Upper lobe of left lung (tissue), 6 donors: Measurements from ENCODE around the gene CDRT15. TPM values are rescaled to one million over a fixed set of nuclear protein-coding genes. Genes with fewer than 3 reads are reported as not detected.
A peak's percentile ranks its signal among the peaks of the same experiment; 100 is the strongest.
"Not testable (repeated sequence)": the region's sequence is repeated elsewhere in the genome, so short reads cannot be mapped to it uniquely, and the experiment has no call there.

Source experiments
- ATAC-seq, 2 donors: fragments of 200-7000 bp; cut with Tn5 transposase; one replicate each; pipeline ENCODE4 v1.9.1; 2022; ENCODE audit warnings: mild to moderate bottlenecking in 2 of 2, moderate library complexity in 2 of 2; ENCODE audit not compliant: low FRiP score in 2 of 2
- DNase-seq, 2 donors: peaks; one replicate each; pipeline ENCODE4 v3.0.0-alpha.2; 2019 to 2020
- H3K27ac ChIP-seq, 4 donors: fragments of 200-600 bp; sonication (generic); one replicate each; pipeline ENCODE4 v1.5.1; 2016 to 2019
- H3K27me3 ChIP-seq, 4 donors: fragments of 200-600 bp; sonication (generic); one replicate each; pipeline ENCODE4 v1.5.1; 2017 to 2019
- H3K36me3 ChIP-seq, 4 donors: fragments of 200-600 bp; sonication (generic); one replicate each; pipeline ENCODE4 v1.5.1; 2016 to 2019
- H3K4me1 ChIP-seq, 4 donors: fragments of 200-600 bp; sonication (generic); one replicate each; pipeline ENCODE4 v1.5.1; 2018 to 2019
- H3K4me3 ChIP-seq, 4 donors: fragments of 200-600 bp; sonication (generic); one replicate each; pipeline ENCODE4 v1.5.1; 2017 to 2019; ENCODE audit warnings: mild to moderate bottlenecking in 2 of 4, moderate library complexity in 1 of 4
- H3K9me3 ChIP-seq, 4 donors: fragments of 200-600 bp; sonication (generic); one replicate each; pipeline ENCODE4 v1.5.1; 2018 to 2019
- CTCF ChIP-seq, 6 experiments: fragments of 450-650 bp in 4 of 6; fragments of 200-600 bp in 2 of 6; sonication (generic) in 2 of 6; IDR thresholded peaks; one replicate each; pipeline ENCODE4 v1.5.1; 2016 to 2019; ENCODE audit warnings: antibody characterized with exemption in 6 of 6
- EP300 ChIP-seq, 4 donors: sonication (generic); formaldehyde crosslinking; IDR thresholded peaks; one replicate each; pipeline ENCODE4 v1.5.1; 2017; ENCODE audit warnings: antibody characterized with exemption in 4 of 4, control low read depth in 2 of 4
- POLR2A ChIP-seq, 4 donors: fragments of 450-650 bp; IDR thresholded peaks; one replicate each; pipeline ENCODE4 v1.5.1; 2016 to 2017; ENCODE audit warnings: antibody characterized with exemption in 4 of 4, mild to moderate bottlenecking in 2 of 4
- POLR2AphosphoS5 ChIP-seq, 2 donors: sonication (generic); formaldehyde crosslinking; IDR thresholded peaks; one replicate each; pipeline ENCODE4 v1.5.1; 2017; ENCODE audit warnings: antibody characterized with exemption in 2 of 2
- WGBS, 2 donors: methylation state at CpG; one replicate each; pipeline ENCODE4 v1.1.5; 2017 to 2018; 5-methylcytosine and 5-hydroxymethylcytosine counted together
- total RNA-seq, 6 donors: library from RNA; depleted of rRNA in 4 of 6; stranded (reverse); fragments of >200 nt in 4 of 6; gene quantifications; one replicate each; pipeline versions ENCODE4 v1.1.0 to v1.2.1, GENCODE V29; 2016 to 2021
- donor health status: DM: no; HTN: no; CAD: no; lungs with moderate emphysema.
- donor health status: DM: no; HTN: yes; CAD: no; lungs with severe emphysema.

Gene CDRT15
- total RNA-seq, 6 donors from 2014 or later = not detected

GRCh38 chr17:14269473-14269872 lies 32.8 kb upstream of the CDRT15 start:
- Histone ChIP-seq H3K4me1 (no peaks in the 10 kb centered on the region), H3K27me3 (no peaks in the 10 kb centered on the region), H3K9me3 (no peaks in the 10 kb centered on the region), H3K4me3 (no peak overlapping the region), H3K27ac (no peak overlapping the region), H3K36me3 (no peaks in the 10 kb centered on the region)
- WGBS, 2 donors = 77 to 85% methylated on average over 5 of the region's 5 CpGs
- no peak for TF ChIP-seq POLR2A (IDR thresholded peaks at IDR 0.05)
- no peak for TF ChIP-seq POLR2AphosphoS5 (IDR thresholded peaks at IDR 0.05)
- no peak for TF ChIP-seq CTCF (IDR thresholded peaks at IDR 0.05)
- DNase-seq (no peak), ATAC-seq (no peak)

GRCh38 chr17:14268264-14268663 lies 31.6 kb upstream of the CDRT15 start:
- Histone ChIP-seq H3K27me3 (no peaks in the 10 kb centered on the region), H3K4me3 (no peak overlapping the region), H3K4me1 (no peaks in the 10 kb centered on the region), H3K36me3 (no peaks in the 10 kb centered on the region), H3K9me3 (no peaks in the 10 kb centered on the region), H3K27ac (no peak overlapping the region)
- DNase-seq (no peak), ATAC-seq (no peak)
- TF ChIP-seq CTCF (IDR thresholded peaks at IDR 0.05) = no peak
- TF ChIP-seq POLR2AphosphoS5 (IDR thresholded peaks at IDR 0.05) = no peak
- no peak for TF ChIP-seq POLR2A (IDR thresholded peaks at IDR 0.05)
- 82 to 90% methylated on average over 2 of the region's 2 CpGs for WGBS, 2 donors

GRCh38 chr17:14261406-14261805 lies 24.7 kb upstream of the CDRT15 start:
- ATAC-seq (no peak), DNase-seq (no peak)
- WGBS, 2 donors = 92 to 95% methylated on average over 5 of the region's 5 CpGs
- no peaks in the 10 kb centered on the region for H3K9me3 ChIP-seq
- no peak overlapping the region for H3K27ac ChIP-seq
- TF ChIP-seq POLR2A (IDR thresholded peaks at IDR 0.05) (no peak), EP300 (IDR thresholded peaks at IDR 0.05) (no peak), POLR2AphosphoS5 (IDR thresholded peaks at IDR 0.05) (no peak), CTCF (IDR thresholded peaks at IDR 0.05) (no peak)
- no peak overlapping the region for H3K4me3 ChIP-seq
- no peaks in the 10 kb centered on the region for H3K27me3 ChIP-seq
- no peaks in the 10 kb centered on the region for H3K36me3 ChIP-seq
- H3K4me1 ChIP-seq = no peaks in the 10 kb centered on the region

GRCh38 chr17:14245629-14246028 lies 9.0 kb upstream of the CDRT15 start:
- Histone ChIP-seq H3K27ac (no peak overlapping the region), H3K4me3 (no peak overlapping the region), H3K9me3 (no peaks in the 10 kb centered on the region), H3K4me1 (no peaks in the 10 kb centered on the region), H3K36me3 (no peaks in the 10 kb centered on the region), H3K27me3 (no peaks in the 10 kb centered on the region)
- no peak for TF ChIP-seq EP300 (IDR thresholded peaks at IDR 0.05)
- DNase-seq (no peak), ATAC-seq (no peak)
- 88 to 91% methylated on average over 3 of the region's 3 CpGs for WGBS, 2 donors

GRCh38 chr17:14245002-14245401 lies 8.3 kb upstream of the CDRT15 start:
- Histone ChIP-seq H3K27me3 (no peaks in the 10 kb centered on the region), H3K36me3 (no peaks in the 10 kb centered on the region), H3K9me3 (no peaks in the 10 kb centered on the region), H3K27ac (no peak overlapping the region), H3K4me1 (no peaks in the 10 kb centered on the region), H3K4me3 (no peak overlapping the region)
- ATAC-seq = no peak
- 82 to 86% methylated on average over 1 of the region's 1 CpG for WGBS, 2 donors
- no peak for TF ChIP-seq CTCF (IDR thresholded peaks at IDR 0.05)
- TF ChIP-seq EP300 (IDR thresholded peaks at IDR 0.05) = no peak
- no peak for TF ChIP-seq POLR2A (IDR thresholded peaks at IDR 0.05)
- DNase-seq = no peak

- not testable (repeated sequence) for DNase-seq, H3K9me3 ChIP-seq, H3K27me3 ChIP-seq, H3K27ac ChIP-seq, H3K4me1 ChIP-seq, H3K4me3 ChIP-seq, H3K36me3 ChIP-seq, ATAC-seq
- 76 to 83% methylated on average over 4 of the region's 5 CpGs for WGBS, 2 donors
Measured at GRCh38 chr17:14239271-14239670, 2.6 kb upstream of the CDRT15 start.

- not testable (repeated sequence) for H3K36me3 ChIP-seq, H3K27me3 ChIP-seq, H3K9me3 ChIP-seq, H3K4me1 ChIP-seq, H3K4me3 ChIP-seq, H3K27ac ChIP-seq
- WGBS, 2 donors = 81 to 100% methylated on average over 1 to 7 of the region's 9 CpGs
- DNase-seq = peak in 1 of 2 donors; percentile 32
- peak in 1 of 2 donors; percentile 70 for ATAC-seq
Measured at GRCh38 chr17:14236032-14236431, 630 bp downstream of the CDRT15 start.

GRCh38 chr17:14235047-14235446 lies 1.6 kb downstream of the CDRT15 start:
- not testable (repeated sequence) for DNase-seq, H3K36me3 ChIP-seq, H3K27me3 ChIP-seq, H3K27ac ChIP-seq, ATAC-seq, H3K9me3 ChIP-seq, H3K4me3 ChIP-seq, H3K4me1 ChIP-seq
- WGBS, 2 donors = 63 to 92% methylated on average over 2 of the region's 2 CpGs

GRCh38 chr17:14231187-14231586 lies 5.5 kb downstream of the CDRT15 start:
- WGBS, 2 donors = 79 to 85% methylated on average over 3 to 4 of the region's 6 CpGs
- H3K27me3 ChIP-seq = not testable (repeated sequence)
- peak in 1 of 2 donors; percentile 57 for ATAC-seq

More at GRCh38 chr17:14231187-14231586, 5.5 kb downstream of the CDRT15 start:
- H3K9me3 ChIP-seq, H3K27ac ChIP-seq, DNase-seq, H3K4me1 ChIP-seq, H3K4me3 ChIP-seq, H3K36me3 ChIP-seq: not testable (repeated sequence)
